ENCODE measurements around the gene ARL16. TPM values are rescaled to one million over a fixed set of nuclear protein-coding genes. Genes with fewer than 3 reads are reported as not detected.
A peak's percentile ranks its signal among the peaks of the same experiment; 100 is the strongest.

ARL16 gene
- total RNA-seq, 1 donor from 2014 or later: 29.5 TPM

DNA sequence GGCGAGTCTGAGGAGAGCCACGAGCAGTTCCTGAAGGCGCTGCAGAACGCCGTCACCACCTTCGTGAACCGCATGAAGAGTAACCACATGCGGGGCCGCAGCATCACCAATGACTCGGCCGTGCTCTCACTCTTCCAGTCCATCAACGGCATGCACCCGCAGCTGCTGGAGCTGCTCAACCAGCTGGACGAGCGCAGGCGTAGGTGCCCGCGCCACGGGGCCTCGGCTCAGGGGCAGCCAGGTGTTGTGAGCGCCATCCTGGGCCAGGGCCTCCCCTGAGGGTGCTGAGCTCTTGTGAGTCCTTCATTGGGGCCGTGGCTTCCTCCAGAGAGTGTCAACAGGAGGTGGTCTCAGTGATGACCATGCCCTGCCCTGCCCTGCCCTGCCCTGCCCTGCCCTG, 12.2 kb upstream of the ARL16 start:
- peaks cover 26% of the 10 kb centered on the region for H3K36me3 Mint-ChIP-seq (ENCODE audit: low read depth)
- H3K27ac Mint-ChIP-seq (ENCODE audit: unreplicated experiment): no peak overlapping the region
- no peaks in the 10 kb centered on the region for H3K9me3 Mint-ChIP-seq (ENCODE audit: low read depth)

GRCh38 chr17:81695211-81695610, 11.6 kb upstream of the ARL16 start:
- TF ChIP-seq CTCF (IDR thresholded peaks at IDR 0.05): no peak

More for the DNA sequence above, 12.2 kb upstream of the ARL16 start:
- no peak for TF ChIP-seq CTCF (IDR thresholded peaks at IDR 0.05)
- Mint-ChIP-seq H3K4me1 (ENCODE audit: low read depth) (peaks cover 2% of the 10 kb centered on the region), H3K4me3 (ENCODE audit: unreplicated experiment) (no peak overlapping the region), H3K27me3 (ENCODE audit: low read depth) (no peaks in the 10 kb centered on the region)
- no peak for DNase-seq (ENCODE audit: low spot score)

DNA sequence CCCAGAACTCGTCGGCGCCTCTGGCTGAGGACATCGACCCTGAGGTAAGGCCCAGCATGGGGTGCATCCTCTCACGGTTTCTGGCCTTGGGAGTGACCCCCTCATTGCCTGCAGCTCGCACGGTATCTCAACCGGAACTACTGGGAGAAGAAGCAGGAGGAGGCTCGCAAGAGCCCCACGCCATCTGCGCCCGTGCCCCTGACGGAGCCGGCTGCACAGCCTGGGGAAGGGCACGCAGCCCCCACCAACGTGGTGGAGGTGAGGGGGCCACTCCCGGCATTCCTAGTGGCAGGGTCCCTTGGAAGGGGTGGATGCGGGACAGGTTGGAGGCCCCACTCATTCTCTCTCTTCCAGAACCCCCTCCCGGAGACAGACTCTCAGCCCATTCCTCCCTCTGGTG, 11.2 kb upstream of the ARL16 start:
- no peak overlapping the region for H3K4me3 Mint-ChIP-seq (ENCODE audit: unreplicated experiment)
- no peak overlapping the region for H3K27ac Mint-ChIP-seq (ENCODE audit: unreplicated experiment)
- no peaks in the 10 kb centered on the region for H3K4me1 Mint-ChIP-seq (ENCODE audit: low read depth)
- no peaks in the 10 kb centered on the region for H3K9me3 Mint-ChIP-seq (ENCODE audit: low read depth)
- DNase-seq (ENCODE audit: low spot score): no peak
- TF ChIP-seq CTCF (IDR thresholded peaks at IDR 0.05): no peak
- peaks cover 26% of the 10 kb centered on the region for H3K36me3 Mint-ChIP-seq (ENCODE audit: low read depth)
- H3K27me3 Mint-ChIP-seq (ENCODE audit: low read depth): no peaks in the 10 kb centered on the region

More at GRCh38 chr17:81695211-81695610, 11.6 kb upstream of the ARL16 start:
- H3K27me3 Mint-ChIP-seq (ENCODE audit: low read depth): no peaks in the 10 kb centered on the region
- H3K4me1 Mint-ChIP-seq (ENCODE audit: low read depth): no peaks in the 10 kb centered on the region
- no peak for DNase-seq (ENCODE audit: low spot score)
- no peak overlapping the region for H3K4me3 Mint-ChIP-seq (ENCODE audit: unreplicated experiment)
- peaks cover 26% of the 10 kb centered on the region for H3K36me3 Mint-ChIP-seq (ENCODE audit: low read depth)
- H3K27ac Mint-ChIP-seq (ENCODE audit: unreplicated experiment): no peak overlapping the region
- H3K9me3 Mint-ChIP-seq (ENCODE audit: low read depth): no peaks in the 10 kb centered on the region

GRCh38 chr17:81693509-81694210, 10.1 kb upstream of the ARL16 start:
- TF ChIP-seq CTCF (IDR thresholded peaks at IDR 0.05): peak; percentile 28
- Mint-ChIP-seq H3K36me3 (ENCODE audit: low read depth) (peaks cover 28% of the 10 kb centered on the region), H3K27me3 (ENCODE audit: low read depth) (no peaks in the 10 kb centered on the region), H3K4me3 (ENCODE audit: unreplicated experiment) (no peak overlapping the region), H3K4me1 (ENCODE audit: low read depth) (no peaks in the 10 kb centered on the region), H3K27ac (ENCODE audit: unreplicated experiment) (no peak overlapping the region), H3K9me3 (ENCODE audit: low read depth) (no peaks in the 10 kb centered on the region)
- DNase-seq (ENCODE audit: low spot score): no peak

- no peaks in the 10 kb centered on the region for H3K4me1 Mint-ChIP-seq (ENCODE audit: low read depth)
- peaks cover 23% of the 10 kb centered on the region for H3K36me3 Mint-ChIP-seq (ENCODE audit: low read depth)
- TF ChIP-seq CTCF (IDR thresholded peaks at IDR 0.05): no peak
- no peak overlapping the region for H3K27ac Mint-ChIP-seq (ENCODE audit: unreplicated experiment)
- H3K9me3 Mint-ChIP-seq (ENCODE audit: low read depth): no peaks in the 10 kb centered on the region
- no peak overlapping the region for H3K4me3 Mint-ChIP-seq (ENCODE audit: unreplicated experiment)
- DNase-seq (ENCODE audit: low spot score): no peak
- H3K27me3 Mint-ChIP-seq (ENCODE audit: low read depth): no peaks in the 10 kb centered on the region
Observed at GRCh38 chr17:81691608-81692007, 8.0 kb upstream of the ARL16 start.
